HG02970 (cell line): ENCODE measurements around the gene SKIC8.

ENCODE experiments used
- ATAC-seq: cut with Tn5 transposase; IDR thresholded peaks from one replicate; pipeline ENCODE4 v1.9.1; 2021; ENCODE audit warnings: mild to moderate bottlenecking, moderate library complexity, moderate number of reproducible peaks; ENCODE audit not compliant: unreplicated experiment, low FRiP score

The SKIC8 gene

GRCh38 chr15:78233496-78233895 is 65.9 kb downstream of the SKIC8 start:
- ATAC-seq = no peak
